Hematopoietic multipotent progenitor cell treated with erythropoietin and hydrocortisone succinate and interleukin-3 and kit ligand, for 8 days (in vitro differentiated cells): ENCODE data around the gene IST1.

ENCODE experiments used
- DNase-seq: peaks from one replicate; pipeline ENCODE4 v3.0.0-alpha.2; 2015

The IST1 gene

GRCh38 chr16:71969353-71969752 is 74.0 kb downstream of the IST1 start:
- DNase-seq = no peak

- no peak for DNase-seq
Observed at GRCh38 chr16:71971571-71971970, 76.2 kb downstream of the IST1 start.

GRCh38 chr16:71972356-71972755 is 77.0 kb downstream of the IST1 start:
- DNase-seq = no peak

- peak; percentile 68 for DNase-seq
Observed at GRCh38 chr16:71973001-71973400, 77.7 kb downstream of the IST1 start.

GRCh38 chr16:71974068-71974818 is 78.9 kb downstream of the IST1 start:
- DNase-seq = no peak
